ENCODE data around the gene DHRS2.
"Not testable (repeated sequence)": the region's sequence is repeated elsewhere in the genome, so short reads cannot be mapped to it uniquely, and the experiment has no call there.

DNA sequence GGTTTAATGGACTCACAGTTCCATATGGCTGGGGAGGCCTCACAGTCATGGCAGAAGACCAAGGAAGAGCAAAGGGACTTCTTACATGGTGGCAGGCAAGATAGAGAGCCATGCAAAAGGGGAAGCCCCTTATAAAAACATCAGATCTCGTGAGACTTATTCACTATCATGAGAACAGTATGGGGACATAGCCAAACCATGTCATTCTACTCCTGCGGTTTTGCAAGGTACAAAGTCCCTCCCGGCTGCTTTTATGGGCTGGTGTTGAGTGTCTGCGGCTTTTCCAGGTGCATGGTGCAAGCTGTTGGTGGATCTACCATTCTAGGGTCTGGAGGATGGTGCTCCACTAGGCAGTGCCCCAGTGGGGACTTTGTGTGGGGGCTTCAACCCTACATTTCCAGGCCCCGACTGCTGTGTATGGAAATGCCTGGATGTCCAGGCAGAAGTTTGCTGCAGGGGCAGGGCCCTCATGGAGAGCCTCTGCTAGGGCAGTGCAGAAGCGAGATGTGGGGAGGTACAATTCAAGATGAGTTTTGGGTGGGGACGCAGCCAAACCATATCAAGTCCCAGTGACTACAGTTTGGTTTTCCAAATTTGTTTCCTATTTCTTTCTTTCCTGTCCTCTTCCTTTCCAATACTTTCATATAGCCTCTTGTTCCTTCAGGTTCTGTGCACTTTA lies 26.6 kb upstream of the DHRS2 start:
- TF ChIP-seq, protein P1, sequence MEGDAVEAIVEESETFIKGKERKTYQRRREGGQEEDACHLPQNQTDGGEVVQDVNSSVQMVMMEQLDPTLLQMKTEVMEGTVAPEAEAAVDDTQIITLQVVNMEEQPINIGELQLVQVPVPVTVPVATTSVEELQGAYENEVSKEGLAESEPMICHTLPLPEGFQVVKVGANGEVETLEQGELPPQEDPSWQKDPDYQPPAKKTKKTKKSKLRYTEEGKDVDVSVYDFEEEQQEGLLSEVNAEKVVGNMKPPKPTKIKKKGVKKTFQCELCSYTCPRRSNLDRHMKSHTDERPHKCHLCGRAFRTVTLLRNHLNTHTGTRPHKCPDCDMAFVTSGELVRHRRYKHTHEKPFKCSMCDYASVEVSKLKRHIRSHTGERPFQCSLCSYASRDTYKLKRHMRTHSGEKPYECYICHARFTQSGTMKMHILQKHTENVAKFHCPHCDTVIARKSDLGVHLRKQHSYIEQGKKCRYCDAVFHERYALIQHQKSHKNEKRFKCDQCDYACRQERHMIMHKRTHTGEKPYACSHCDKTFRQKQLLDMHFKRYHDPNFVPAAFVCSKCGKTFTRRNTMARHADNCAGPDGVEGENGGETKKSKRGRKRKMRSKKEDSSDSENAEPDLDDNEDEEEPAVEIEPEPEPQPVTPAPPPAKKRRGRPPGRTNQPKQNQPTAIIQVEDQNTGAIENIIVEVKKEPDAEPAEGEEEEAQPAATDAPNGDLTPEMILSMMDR (IDR thresholded peaks at IDR 0.05; ENCODE audit: insufficient read depth, low read length, poor library complexity, severe bottlenecking): not testable (repeated sequence)
- TF ChIP-seq EZH2phosphoT487 (conservative IDR thresholded peaks at IDR 0.05; ENCODE audit: low read length): not testable (repeated sequence)

Data from SU-DHL-6 (cell line).